Measurements from ENCODE around the gene ETV7.

GRCh38 chr6:36337814-36338213, 49.7 kb downstream of the ETV7 start:
- TF ChIP-seq, protein P1, sequence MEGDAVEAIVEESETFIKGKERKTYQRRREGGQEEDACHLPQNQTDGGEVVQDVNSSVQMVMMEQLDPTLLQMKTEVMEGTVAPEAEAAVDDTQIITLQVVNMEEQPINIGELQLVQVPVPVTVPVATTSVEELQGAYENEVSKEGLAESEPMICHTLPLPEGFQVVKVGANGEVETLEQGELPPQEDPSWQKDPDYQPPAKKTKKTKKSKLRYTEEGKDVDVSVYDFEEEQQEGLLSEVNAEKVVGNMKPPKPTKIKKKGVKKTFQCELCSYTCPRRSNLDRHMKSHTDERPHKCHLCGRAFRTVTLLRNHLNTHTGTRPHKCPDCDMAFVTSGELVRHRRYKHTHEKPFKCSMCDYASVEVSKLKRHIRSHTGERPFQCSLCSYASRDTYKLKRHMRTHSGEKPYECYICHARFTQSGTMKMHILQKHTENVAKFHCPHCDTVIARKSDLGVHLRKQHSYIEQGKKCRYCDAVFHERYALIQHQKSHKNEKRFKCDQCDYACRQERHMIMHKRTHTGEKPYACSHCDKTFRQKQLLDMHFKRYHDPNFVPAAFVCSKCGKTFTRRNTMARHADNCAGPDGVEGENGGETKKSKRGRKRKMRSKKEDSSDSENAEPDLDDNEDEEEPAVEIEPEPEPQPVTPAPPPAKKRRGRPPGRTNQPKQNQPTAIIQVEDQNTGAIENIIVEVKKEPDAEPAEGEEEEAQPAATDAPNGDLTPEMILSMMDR (conservative IDR thresholded peaks at IDR 0.05; ENCODE audit: low read depth in 2 of 2), result no peak
- TF ChIP-seq, protein P2, sequence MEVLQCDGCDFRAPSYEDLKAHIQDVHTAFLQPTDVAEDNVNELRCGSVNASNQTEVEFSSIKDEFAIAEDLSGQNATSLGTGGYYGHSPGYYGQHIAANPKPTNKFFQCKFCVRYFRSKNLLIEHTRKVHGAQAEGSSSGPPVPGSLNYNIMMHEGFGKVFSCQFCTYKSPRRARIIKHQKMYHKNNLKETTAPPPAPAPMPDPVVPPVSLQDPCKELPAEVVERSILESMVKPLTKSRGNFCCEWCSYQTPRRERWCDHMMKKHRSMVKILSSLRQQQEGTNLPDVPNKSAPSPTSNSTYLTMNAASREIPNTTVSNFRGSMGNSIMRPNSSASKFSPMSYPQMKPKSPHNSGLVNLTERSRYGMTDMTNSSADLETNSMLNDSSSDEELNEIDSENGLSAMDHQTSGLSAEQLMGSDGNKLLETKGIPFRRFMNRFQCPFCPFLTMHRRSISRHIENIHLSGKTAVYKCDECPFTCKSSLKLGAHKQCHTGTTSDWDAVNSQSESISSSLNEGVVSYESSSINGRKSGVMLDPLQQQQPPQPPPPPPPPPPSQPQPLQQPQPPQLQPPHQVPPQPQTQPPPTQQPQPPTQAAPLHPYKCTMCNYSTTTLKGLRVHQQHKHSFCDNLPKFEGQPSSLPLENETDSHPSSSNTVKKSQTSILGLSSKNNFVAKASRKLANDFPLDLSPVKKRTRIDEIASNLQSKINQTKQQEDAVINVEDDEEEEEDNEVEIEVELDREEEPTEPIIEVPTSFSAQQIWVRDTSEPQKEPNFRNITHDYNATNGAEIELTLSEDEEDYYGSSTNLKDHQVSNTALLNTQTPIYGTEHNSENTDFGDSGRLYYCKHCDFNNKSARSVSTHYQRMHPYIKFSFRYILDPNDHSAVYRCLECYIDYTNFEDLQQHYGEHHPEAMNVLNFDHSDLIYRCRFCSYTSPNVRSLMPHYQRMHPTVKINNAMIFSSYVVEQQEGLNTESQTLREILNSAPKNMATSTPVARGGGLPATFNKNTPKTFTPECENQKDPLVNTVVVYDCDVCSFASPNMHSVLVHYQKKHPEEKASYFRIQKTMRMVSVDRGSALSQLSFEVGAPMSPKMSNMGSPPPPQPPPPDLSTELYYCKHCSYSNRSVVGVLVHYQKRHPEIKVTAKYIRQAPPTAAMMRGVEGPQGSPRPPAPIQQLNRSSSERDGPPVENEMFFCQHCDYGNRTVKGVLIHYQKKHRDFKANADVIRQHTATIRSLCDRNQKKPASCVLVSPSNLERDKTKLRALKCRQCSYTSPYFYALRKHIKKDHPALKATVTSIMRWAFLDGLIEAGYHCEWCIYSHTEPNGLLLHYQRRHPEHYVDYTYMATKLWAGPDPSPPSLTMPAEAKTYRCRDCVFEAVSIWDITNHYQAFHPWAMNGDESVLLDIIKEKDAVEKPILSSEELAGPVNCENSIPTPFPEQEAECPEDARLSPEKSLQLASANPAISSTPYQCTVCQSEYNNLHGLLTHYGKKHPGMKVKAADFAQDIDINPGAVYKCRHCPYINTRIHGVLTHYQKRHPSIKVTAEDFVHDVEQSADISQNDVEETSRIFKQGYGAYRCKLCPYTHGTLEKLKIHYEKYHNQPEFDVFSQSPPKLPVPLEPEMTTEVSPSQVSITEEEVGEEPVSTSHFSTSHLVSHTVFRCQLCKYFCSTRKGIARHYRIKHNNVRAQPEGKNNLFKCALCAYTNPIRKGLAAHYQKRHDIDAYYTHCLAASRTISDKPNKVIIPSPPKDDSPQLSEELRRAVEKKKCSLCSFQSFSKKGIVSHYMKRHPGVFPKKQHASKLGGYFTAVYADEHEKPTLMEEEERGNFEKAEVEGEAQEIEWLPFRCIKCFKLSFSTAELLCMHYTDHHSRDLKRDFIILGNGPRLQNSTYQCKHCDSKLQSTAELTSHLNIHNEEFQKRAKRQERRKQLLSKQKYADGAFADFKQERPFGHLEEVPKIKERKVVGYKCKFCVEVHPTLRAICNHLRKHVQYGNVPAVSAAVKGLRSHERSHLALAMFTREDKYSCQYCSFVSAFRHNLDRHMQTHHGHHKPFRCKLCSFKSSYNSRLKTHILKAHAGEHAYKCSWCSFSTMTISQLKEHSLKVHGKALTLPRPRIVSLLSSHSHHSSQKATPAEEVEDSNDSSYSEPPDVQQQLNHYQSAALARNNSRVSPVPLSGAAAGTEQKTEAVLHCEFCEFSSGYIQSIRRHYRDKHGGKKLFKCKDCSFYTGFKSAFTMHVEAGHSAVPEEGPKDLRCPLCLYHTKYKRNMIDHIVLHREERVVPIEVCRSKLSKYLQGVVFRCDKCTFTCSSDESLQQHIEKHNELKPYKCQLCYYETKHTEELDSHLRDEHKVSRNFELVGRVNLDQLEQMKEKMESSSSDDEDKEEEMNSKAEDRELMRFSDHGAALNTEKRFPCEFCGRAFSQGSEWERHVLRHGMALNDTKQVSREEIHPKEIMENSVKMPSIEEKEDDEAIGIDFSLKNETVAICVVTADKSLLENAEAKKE (CRISPR knock-in tag; IDR thresholded peaks at IDR 0.05), result no peak
- TF ChIP-seq REST (IDR thresholded peaks at IDR 0.05; ENCODE audit: unreplicated experiment), result no peak
- TF ChIP-seq EZH2phosphoT487 (IDR thresholded peaks at IDR 0.05; ENCODE audit: unreplicated experiment), result no peak
- no peak for TF ChIP-seq ETS1 (IDR thresholded peaks at IDR 0.05)
- TF ChIP-seq EZH2 (IDR thresholded peaks at IDR 0.05; ENCODE audit: low read depth, unreplicated experiment), result no peak
- no peak for TF ChIP-seq POLR2AphosphoS5 (IDR thresholded peaks at IDR 0.05; ENCODE audit: low read depth)
- TF ChIP-seq ZNF114 (CRISPR knock-in tag; IDR thresholded peaks at IDR 0.05), result no peak
